Measurements from ENCODE around the gene OR6C4.
"Not testable (repeated sequence)": the region's sequence is repeated elsewhere in the genome, so short reads cannot be mapped to it uniquely, and the experiment has no call there.

Gene OR6C4

GRCh38 chr12:55549302-55549701, at the start of gene OR6C4:
TSS of gene OR6C4 (plus strand) at chr12:55549602. CDS start at chr12:55551227, 1,625 bp downstream.
- DNase-seq, result no peak

- DNase-seq, result no peak
These were observed 49.6 kb upstream of the OR6C4 start for GRCh38 chr12:55499810-55500252.

DNA sequence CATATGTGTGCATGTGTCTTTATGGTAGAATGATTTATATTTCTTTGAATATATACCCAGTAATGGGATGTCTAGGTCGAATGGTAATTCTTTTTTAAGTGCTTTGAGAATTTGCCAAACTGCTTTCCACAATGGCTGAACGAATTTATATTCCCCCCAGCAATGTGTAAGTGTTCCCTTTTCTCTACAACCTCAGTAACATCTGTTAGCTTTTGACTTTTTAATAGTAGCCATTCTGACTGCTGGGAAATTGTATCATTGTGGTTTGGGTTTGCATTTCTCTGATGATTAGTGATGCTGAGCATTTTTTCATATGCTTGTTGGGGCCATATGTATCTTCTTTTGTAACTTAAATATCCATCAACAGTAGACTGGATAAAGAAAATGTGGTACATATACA, 47.8 kb upstream of the OR6C4 start:
- DNase-seq, result no peak

GRCh38 chr12:55515696-55516095, 33.7 kb upstream of the OR6C4 start:
- DNase-seq, result no peak

GRCh38 chr12:55516391-55516790, 33.0 kb upstream of the OR6C4 start:
- no peak for DNase-seq

DNA sequence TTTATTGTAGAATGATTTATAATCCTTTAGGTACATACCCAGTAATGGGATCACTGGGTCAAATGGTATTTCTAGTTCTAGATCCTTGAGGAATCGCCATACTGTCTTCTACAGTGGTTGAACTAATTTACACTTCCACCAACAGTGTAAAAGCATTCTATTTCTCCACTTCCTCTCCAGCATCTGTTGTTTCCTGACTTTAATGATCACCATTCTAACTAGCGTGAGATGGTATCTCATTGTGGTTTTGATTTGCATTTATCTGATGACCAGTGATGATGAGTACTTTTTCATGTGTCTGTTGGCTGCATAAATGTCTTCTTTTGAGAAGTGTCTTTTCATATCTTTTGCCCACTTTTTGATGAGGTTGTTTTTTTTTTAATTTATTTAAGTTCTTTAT, 1.2 kb upstream of the OR6C4 start:
- not testable (repeated sequence) for DNase-seq

DNA sequence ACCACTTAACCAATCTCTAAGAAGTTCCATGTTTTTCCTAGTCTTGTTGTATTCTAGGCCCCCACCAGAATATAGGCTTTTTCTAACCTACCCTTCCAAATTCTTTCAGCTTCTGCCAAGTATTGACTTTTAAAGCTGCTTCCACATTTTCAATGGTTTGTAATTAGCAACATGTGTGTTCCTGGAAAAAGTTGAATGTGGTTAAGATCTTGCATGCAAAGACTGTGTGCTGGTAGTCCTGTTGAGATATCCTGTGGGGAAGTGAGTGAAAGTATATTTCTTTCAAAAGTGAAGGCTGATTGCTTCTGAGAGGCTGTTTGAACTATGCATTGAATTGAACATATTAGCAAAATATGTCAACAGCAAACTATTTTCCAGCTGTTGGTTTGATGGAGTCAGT, 646 bp upstream of the OR6C4 start:
- no peak for DNase-seq

- DNase-seq, result no peak
These were observed 4.9 kb downstream of the OR6C4 start for GRCh38 chr12:55554296-55554695.

- not testable (repeated sequence) for DNase-seq
These were observed 20.7 kb downstream of the OR6C4 start for GRCh38 chr12:55570060-55570459.

DNA sequence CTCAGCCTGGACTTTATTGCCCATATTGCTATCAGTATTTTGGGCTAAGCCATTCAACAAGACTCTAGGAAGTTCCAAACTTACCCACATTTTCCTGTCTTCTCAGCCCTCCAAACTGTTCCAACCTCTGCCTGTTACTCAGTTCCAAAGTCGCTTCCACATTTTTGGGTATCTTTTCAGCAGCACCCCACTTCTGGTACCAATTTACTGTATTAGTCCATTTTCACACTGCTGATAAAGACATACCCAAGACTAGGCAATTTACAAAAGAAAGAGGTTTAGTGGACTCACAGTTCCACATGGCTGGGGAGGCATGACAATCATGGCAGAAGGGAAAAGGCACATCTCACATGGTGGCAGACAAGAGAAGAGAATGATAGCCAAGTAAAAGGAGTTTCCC, 21.3 kb downstream of the OR6C4 start:
- not testable (repeated sequence) for DNase-seq

GRCh38 chr12:55572168-55572567, 22.8 kb downstream of the OR6C4 start, which contains the start of gene OR2AP1:
TSS of gene OR2AP1 (plus strand) at chr12:55572468. CDS start at chr12:55574415, 1,947 bp downstream.
- no peak for DNase-seq

- DNase-seq, result no peak
These were observed 32.7 kb downstream of the OR6C4 start for GRCh38 chr12:55582066-55582465.

DNA sequence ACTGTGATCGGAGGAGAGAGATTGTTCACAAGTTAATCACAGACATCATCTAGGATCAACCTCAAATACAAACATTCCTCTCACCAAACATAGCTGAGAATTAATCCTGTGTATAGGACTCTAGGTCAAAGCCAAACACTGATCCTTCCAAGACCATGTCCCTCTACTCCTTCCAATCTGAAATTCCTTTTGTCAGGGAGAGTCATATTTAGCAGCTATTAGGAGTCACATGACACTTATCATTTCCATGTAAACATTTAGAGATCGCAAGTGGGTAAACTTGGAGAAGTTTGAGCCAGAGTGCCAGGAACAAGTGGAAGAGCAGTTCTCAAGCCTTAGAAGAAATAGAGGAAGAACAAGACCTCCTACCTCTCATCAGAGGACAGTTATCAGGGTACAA, 36.4 kb downstream of the OR6C4 start:
- DNase-seq, result no peak

DNA sequence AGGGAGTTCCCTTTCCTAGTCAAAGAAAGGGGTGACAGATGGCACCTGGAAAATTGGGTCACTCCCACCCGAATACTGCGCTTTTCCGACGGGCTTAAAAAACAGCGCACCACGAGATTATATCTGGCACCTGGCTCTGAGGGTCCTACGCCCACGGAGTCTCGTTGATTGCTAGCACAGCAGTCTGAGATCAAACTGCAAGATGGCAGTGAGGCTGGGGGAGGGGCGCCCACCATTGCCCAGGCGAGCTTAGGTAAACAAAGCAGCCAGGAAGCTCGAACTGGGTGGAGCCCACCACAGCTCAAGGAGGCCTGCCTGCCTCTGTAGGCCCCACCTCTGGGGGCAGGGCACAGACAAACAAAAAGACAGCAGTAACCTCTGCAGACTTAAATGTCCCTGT, 40.8 kb downstream of the OR6C4 start:
- not testable (repeated sequence) for DNase-seq
